HEK293 (cell line): ENCODE results near the gene MIS12.

Experiments
- FEZF1 ChIP-seq: fragments of 450-650 bp; formaldehyde crosslinking; IDR thresholded peaks from 2 replicates; pipeline ENCODE4 v1.5.1; 2016; ENCODE audit warnings: missing biosample characterization, missing genetic modification characterization
- GLI4 ChIP-seq: fragments of 450-650 bp; formaldehyde crosslinking; IDR thresholded peaks from 2 replicates; pipeline ENCODE4 v1.5.1; 2016; ENCODE audit warnings: missing biosample characterization, missing genetic modification characterization
- OSR2 ChIP-seq: fragments of 450-650 bp; formaldehyde crosslinking; IDR thresholded peaks from 2 replicates; pipeline ENCODE4 v1.5.1; 2016; ENCODE audit warnings: missing biosample characterization, missing genetic modification characterization
- RBAK ChIP-seq: fragments of 450-650 bp; formaldehyde crosslinking; IDR thresholded peaks from 2 replicates; pipeline ENCODE4 v1.5.1; 2016; ENCODE audit warnings: missing biosample characterization, missing genetic modification characterization
- ZBTB7A ChIP-seq: fragments of 450-650 bp; formaldehyde crosslinking; IDR thresholded peaks from 2 replicates; pipeline ENCODE4 v1.5.1; 2016; ENCODE audit warnings: low read depth, missing biosample characterization, missing genetic modification characterization
- ZFP69B ChIP-seq: fragments of 450-650 bp; formaldehyde crosslinking; IDR thresholded peaks from 2 replicates; pipeline ENCODE4 v1.5.1; 2016; ENCODE audit warnings: missing biosample characterization, missing genetic modification characterization
- ZNF114 ChIP-seq: fragments of 450-650 bp; formaldehyde crosslinking; IDR thresholded peaks from 2 replicates; pipeline ENCODE4 v1.5.0; 2017; ENCODE audit warnings: missing biosample characterization, missing genetic modification characterization
- ZNF138 ChIP-seq: fragments of 450-650 bp; formaldehyde crosslinking; IDR thresholded peaks from 2 replicates; pipeline ENCODE4 v1.5.1; 2016; ENCODE audit warnings: missing biosample characterization, missing genetic modification characterization, borderline replicate concordance
- ZNF140 ChIP-seq: fragments of 450-650 bp; formaldehyde crosslinking; IDR thresholded peaks from 2 replicates; pipeline ENCODE4 v1.5.1; 2016; ENCODE audit warnings: missing biosample characterization, missing genetic modification characterization
- ZNF174 ChIP-seq: fragments of 450-650 bp; formaldehyde crosslinking; IDR thresholded peaks from 2 replicates; pipeline ENCODE4 v1.5.0; 2017; ENCODE audit warnings: missing biosample characterization, mild to moderate bottlenecking, missing genetic modification characterization
- ZNF24 ChIP-seq: fragments of 450-650 bp; formaldehyde crosslinking; IDR thresholded peaks from 2 replicates; pipeline ENCODE4 v1.5.1; 2016; ENCODE audit warnings: missing biosample characterization, missing genetic modification characterization
- ZNF311 ChIP-seq: fragments of 450-650 bp; formaldehyde crosslinking; IDR thresholded peaks from 2 replicates; pipeline ENCODE4 v1.5.1; 2017; ENCODE audit warnings: missing biosample characterization, missing genetic modification characterization, borderline replicate concordance
- ZNF324 ChIP-seq: fragments of 450-650 bp; formaldehyde crosslinking; IDR thresholded peaks from 2 replicates; pipeline ENCODE4 v1.5.1; 2016; ENCODE audit warnings: missing biosample characterization, missing genetic modification characterization
- ZNF341 ChIP-seq: fragments of 450-650 bp; formaldehyde crosslinking; IDR thresholded peaks from 2 replicates; pipeline ENCODE4; 2016; ENCODE audit warnings: low read depth, missing biosample characterization, missing genetic modification characterization
- ZNF391 ChIP-seq: fragments of 450-650 bp; formaldehyde crosslinking; IDR thresholded peaks from 2 replicates; pipeline ENCODE4 v1.5.1; 2016; ENCODE audit warnings: low read depth, missing biosample characterization, missing genetic modification characterization, borderline replicate concordance
- ZNF394 ChIP-seq: fragments of 450-650 bp; formaldehyde crosslinking; IDR thresholded peaks from 2 replicates; pipeline ENCODE4 v1.5.1; 2016; ENCODE audit warnings: missing biosample characterization, missing genetic modification characterization, mild to moderate bottlenecking, moderate library complexity, borderline replicate concordance
- ZNF416 ChIP-seq: fragments of 450-650 bp; formaldehyde crosslinking; IDR thresholded peaks from 2 replicates; pipeline ENCODE4 v1.5.1; 2016; ENCODE audit warnings: missing biosample characterization, missing genetic modification characterization
- ZNF514 ChIP-seq: fragments of 450-650 bp; formaldehyde crosslinking; IDR thresholded peaks from 2 replicates; pipeline ENCODE4 v1.5.1; 2016; ENCODE audit warnings: missing biosample characterization, missing genetic modification characterization
- ZNF521 ChIP-seq: fragments of 450-650 bp; formaldehyde crosslinking; IDR thresholded peaks from 2 replicates; pipeline ENCODE4 v1.5.1; 2017; ENCODE audit warnings: missing biosample characterization, mild to moderate bottlenecking, missing genetic modification characterization
- ZNF548 ChIP-seq: fragments of 450-650 bp; formaldehyde crosslinking; IDR thresholded peaks from 2 replicates; pipeline ENCODE4 v1.5.1; 2016; ENCODE audit warnings: missing biosample characterization, missing genetic modification characterization
- ZNF560 ChIP-seq: fragments of 450-650 bp; formaldehyde crosslinking; IDR thresholded peaks from 2 replicates; pipeline ENCODE4 v1.5.1; 2017; ENCODE audit warnings: missing biosample characterization, missing genetic modification characterization, borderline replicate concordance
- ZNF600 ChIP-seq: fragments of 450-650 bp; formaldehyde crosslinking; IDR thresholded peaks from 2 replicates; pipeline ENCODE4 v1.5.1; 2016; ENCODE audit warnings: missing biosample characterization, missing genetic modification characterization
- ZNF623 ChIP-seq: fragments of 450-650 bp; formaldehyde crosslinking; IDR thresholded peaks from 2 replicates; pipeline ENCODE4 v1.5.1; 2016; ENCODE audit warnings: missing biosample characterization, missing genetic modification characterization
- ZNF664 ChIP-seq: fragments of 450-650 bp; formaldehyde crosslinking; IDR thresholded peaks from 2 replicates; pipeline ENCODE4 v1.5.1; 2016; ENCODE audit warnings: missing biosample characterization, missing genetic modification characterization
- ZNF76 ChIP-seq: fragments of 450-650 bp; formaldehyde crosslinking; IDR thresholded peaks from 2 replicates; pipeline ENCODE4; 2016; ENCODE audit warnings: low read depth, missing biosample characterization, missing genetic modification characterization, borderline replicate concordance
- ZNF785 ChIP-seq: fragments of 450-650 bp; formaldehyde crosslinking; IDR thresholded peaks from 2 replicates; pipeline ENCODE4 v1.5.1; 2016; ENCODE audit warnings: missing biosample characterization, missing genetic modification characterization
- ZNF843 ChIP-seq: fragments of 450-650 bp; formaldehyde crosslinking; IDR thresholded peaks from 2 replicates; pipeline ENCODE4 v1.5.1; 2016; ENCODE audit warnings: missing biosample characterization, missing genetic modification characterization
- ZSCAN16 ChIP-seq: fragments of 450-650 bp; formaldehyde crosslinking; IDR thresholded peaks from 2 replicates; pipeline ENCODE4 v1.5.1; 2016; ENCODE audit warnings: missing biosample characterization, missing genetic modification characterization
- ZSCAN30 ChIP-seq: fragments of 450-650 bp; IDR thresholded peaks from 2 replicates; pipeline ENCODE4 v1.5.1; 2018; ENCODE audit warnings: missing biosample characterization, mild to moderate bottlenecking, missing genetic modification characterization, moderate library complexity
- ZXDB ChIP-seq: fragments of 450-650 bp; formaldehyde crosslinking; IDR thresholded peaks from 2 replicates; pipeline ENCODE4 v1.5.1; 2016; ENCODE audit warnings: missing biosample characterization, missing genetic modification characterization
- TF ChIP-seq, protein P1 (sequence below): fragments of 450-650 bp; formaldehyde crosslinking; IDR thresholded peaks from 2 replicates; pipeline ENCODE4 v1.5.1; 2017; ENCODE audit warnings: missing biosample characterization, missing genetic modification characterization
- TF ChIP-seq, protein P2 (sequence below): fragments of 450-650 bp; formaldehyde crosslinking; conservative IDR thresholded peaks from 2 replicates; pipeline ENCODE4 v1.5.1; 2016; ENCODE audit warnings: low read depth, missing biosample characterization, missing genetic modification characterization
- TF ChIP-seq, protein P3 (sequence below): fragments of 450-650 bp; formaldehyde crosslinking; IDR thresholded peaks from 2 replicates; pipeline ENCODE4 v1.5.1; 2017; ENCODE audit warnings: missing biosample characterization, missing genetic modification characterization

MIS12 gene

DNA sequence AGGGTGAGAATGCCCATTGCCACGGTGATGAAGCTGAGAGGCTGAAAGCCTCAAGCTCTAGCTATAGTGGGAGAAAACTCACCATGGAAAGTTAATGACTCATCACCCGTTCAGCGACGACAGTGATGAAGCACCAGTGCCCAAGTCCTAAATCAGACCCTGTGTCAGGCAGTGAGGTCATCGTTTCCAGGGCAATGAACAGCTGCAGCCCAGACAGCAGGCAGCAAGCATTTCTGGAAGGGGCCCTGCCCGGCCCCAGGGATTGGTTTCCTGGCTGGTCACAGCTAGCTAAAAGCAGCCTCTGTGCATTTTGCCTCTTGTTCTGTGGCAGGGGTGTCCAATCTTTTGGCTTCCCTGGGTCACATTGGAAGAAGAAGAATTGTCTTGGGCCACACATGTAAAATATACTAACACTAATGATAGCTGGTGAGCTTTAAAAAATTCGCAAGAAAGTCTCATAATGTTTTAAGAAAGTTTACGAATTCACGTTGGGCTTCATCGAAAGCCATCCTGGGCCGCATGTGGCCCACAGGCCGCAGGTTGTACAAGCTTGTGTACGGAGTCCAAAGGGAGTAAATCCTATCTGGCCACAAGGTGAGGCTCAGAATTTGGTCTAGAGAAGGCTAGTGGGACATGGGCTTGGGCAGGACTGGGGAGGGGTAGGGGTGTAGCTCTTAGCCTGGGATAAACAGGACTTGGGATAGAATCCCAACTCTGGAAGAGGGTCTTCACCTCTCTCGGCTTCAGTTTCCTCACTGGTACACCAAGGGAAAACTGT is 40.6 kb downstream of the MIS12 start (continued):
- TF ChIP-seq GLI4 (tag by site-specific recombination) = no peak
- no peak for TF ChIP-seq ZNF416
- TF ChIP-seq ZNF394 (tag by site-specific recombination) = no peak
- TF ChIP-seq ZXDB (tag by site-specific recombination) = no peak
- no peak for TF ChIP-seq ZNF664 (tag by site-specific recombination)
- peak; percentile 50; the same call in 1 of the 2 replicates for TF ChIP-seq ZNF600 (tag by site-specific recombination)
- no peak; the same call in 1 of the 2 replicates for TF ChIP-seq ZNF391 (tag by site-specific recombination)
- TF ChIP-seq OSR2 (tag by site-specific recombination) = no peak; the same call in 1 of the 2 replicates
- TF ChIP-seq, protein P1, sequence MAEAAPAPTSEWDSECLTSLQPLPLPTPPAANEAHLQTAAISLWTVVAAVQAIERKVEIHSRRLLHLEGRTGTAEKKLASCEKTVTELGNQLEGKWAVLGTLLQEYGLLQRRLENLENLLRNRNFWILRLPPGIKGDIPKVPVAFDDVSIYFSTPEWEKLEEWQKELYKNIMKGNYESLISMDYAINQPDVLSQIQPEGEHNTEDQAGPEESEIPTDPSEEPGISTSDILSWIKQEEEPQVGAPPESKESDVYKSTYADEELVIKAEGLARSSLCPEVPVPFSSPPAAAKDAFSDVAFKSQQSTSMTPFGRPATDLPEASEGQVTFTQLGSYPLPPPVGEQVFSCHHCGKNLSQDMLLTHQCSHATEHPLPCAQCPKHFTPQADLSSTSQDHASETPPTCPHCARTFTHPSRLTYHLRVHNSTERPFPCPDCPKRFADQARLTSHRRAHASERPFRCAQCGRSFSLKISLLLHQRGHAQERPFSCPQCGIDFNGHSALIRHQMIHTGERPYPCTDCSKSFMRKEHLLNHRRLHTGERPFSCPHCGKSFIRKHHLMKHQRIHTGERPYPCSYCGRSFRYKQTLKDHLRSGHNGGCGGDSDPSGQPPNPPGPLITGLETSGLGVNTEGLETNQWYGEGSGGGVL (tag by site-specific recombination) = no peak
- 0 out of 2 replicates have a peak, but pooled peaks have one; percentile 46 for TF ChIP-seq ZNF843 (tag by site-specific recombination)
- TF ChIP-seq ZNF785 (tag by site-specific recombination) = no peak
- no peak for TF ChIP-seq ZSCAN16 (tag by site-specific recombination)
- no peak for TF ChIP-seq ZNF341 (tag by site-specific recombination)
- no peak for TF ChIP-seq ZNF174
- no peak for TF ChIP-seq ZNF114 (tag by site-specific recombination)
- peak; percentile 71; the same call in 1 of the 2 replicates for TF ChIP-seq ZNF24 (tag by site-specific recombination)
- TF ChIP-seq, protein P2, sequence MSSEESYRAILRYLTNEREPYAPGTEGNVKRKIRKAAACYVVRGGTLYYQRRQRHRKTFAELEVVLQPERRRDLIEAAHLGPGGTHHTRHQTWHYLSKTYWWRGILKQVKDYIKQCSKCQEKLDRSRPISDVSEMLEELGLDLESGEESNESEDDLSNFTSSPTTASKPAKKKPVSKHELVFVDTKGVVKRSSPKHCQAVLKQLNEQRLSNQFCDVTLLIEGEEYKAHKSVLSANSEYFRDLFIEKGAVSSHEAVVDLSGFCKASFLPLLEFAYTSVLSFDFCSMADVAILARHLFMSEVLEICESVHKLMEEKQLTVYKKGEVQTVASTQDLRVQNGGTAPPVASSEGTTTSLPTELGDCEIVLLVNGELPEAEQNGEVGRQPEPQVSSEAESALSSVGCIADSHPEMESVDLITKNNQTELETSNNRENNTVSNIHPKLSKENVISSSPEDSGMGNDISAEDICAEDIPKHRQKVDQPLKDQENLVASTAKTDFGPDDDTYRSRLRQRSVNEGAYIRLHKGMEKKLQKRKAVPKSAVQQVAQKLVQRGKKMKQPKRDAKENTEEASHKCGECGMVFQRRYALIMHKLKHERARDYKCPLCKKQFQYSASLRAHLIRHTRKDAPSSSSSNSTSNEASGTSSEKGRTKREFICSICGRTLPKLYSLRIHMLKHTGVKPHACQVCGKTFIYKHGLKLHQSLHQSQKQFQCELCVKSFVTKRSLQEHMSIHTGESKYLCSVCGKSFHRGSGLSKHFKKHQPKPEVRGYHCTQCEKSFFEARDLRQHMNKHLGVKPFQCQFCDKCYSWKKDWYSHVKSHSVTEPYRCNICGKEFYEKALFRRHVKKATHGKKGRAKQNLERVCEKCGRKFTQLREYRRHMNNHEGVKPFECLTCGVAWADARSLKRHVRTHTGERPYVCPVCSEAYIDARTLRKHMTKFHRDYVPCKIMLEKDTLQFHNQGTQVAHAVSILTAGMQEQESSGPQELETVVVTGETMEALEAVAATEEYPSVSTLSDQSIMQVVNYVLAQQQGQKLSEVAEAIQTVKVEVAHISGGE = no peak
- TF ChIP-seq, protein P3, sequence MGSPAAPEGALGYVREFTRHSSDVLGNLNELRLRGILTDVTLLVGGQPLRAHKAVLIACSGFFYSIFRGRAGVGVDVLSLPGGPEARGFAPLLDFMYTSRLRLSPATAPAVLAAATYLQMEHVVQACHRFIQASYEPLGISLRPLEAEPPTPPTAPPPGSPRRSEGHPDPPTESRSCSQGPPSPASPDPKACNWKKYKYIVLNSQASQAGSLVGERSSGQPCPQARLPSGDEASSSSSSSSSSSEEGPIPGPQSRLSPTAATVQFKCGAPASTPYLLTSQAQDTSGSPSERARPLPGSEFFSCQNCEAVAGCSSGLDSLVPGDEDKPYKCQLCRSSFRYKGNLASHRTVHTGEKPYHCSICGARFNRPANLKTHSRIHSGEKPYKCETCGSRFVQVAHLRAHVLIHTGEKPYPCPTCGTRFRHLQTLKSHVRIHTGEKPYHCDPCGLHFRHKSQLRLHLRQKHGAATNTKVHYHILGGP (tag by site-specific recombination) = no peak
- no peak for TF ChIP-seq ZNF311
- no peak for TF ChIP-seq ZNF514 (tag by site-specific recombination)
- no peak for TF ChIP-seq ZFP69B (tag by site-specific recombination)
- no peak for TF ChIP-seq ZNF623
- peak; percentile 91 for TF ChIP-seq ZNF324
- peak; percentile 69; the same call in 1 of the 2 replicates for TF ChIP-seq FEZF1
- no peak for TF ChIP-seq ZNF140
- no peak for TF ChIP-seq ZNF560 (tag by site-specific recombination)
- no peak for TF ChIP-seq ZBTB7A (tag by site-specific recombination)
- no peak for TF ChIP-seq RBAK
- no peak for TF ChIP-seq ZSCAN30 (tag by site-specific recombination)
- no peak for TF ChIP-seq ZNF138 (tag by site-specific recombination)
- TF ChIP-seq ZNF548 = no peak
- TF ChIP-seq ZNF76 = no peak
- TF ChIP-seq ZNF521 (tag by site-specific recombination) = no peak
